ENCODE data around the gene PPIA.

- TF ChIP-seq, protein P1, sequence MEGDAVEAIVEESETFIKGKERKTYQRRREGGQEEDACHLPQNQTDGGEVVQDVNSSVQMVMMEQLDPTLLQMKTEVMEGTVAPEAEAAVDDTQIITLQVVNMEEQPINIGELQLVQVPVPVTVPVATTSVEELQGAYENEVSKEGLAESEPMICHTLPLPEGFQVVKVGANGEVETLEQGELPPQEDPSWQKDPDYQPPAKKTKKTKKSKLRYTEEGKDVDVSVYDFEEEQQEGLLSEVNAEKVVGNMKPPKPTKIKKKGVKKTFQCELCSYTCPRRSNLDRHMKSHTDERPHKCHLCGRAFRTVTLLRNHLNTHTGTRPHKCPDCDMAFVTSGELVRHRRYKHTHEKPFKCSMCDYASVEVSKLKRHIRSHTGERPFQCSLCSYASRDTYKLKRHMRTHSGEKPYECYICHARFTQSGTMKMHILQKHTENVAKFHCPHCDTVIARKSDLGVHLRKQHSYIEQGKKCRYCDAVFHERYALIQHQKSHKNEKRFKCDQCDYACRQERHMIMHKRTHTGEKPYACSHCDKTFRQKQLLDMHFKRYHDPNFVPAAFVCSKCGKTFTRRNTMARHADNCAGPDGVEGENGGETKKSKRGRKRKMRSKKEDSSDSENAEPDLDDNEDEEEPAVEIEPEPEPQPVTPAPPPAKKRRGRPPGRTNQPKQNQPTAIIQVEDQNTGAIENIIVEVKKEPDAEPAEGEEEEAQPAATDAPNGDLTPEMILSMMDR (IDR thresholded peaks at IDR 0.05) = no peak
- TF ChIP-seq POLR2A (IDR thresholded peaks at IDR 0.05) (no peak), POLR2AphosphoS5 (IDR thresholded peaks at IDR 0.05) (no peak), EP300 (IDR thresholded peaks at IDR 0.05) (no peak)
Observed at GRCh38 chr7:44845451-44845850, 49.0 kb downstream of the PPIA start.
